SKM-1 (cell line): ENCODE data around the gene TNFAIP8L1.

Experiments
- DNase-seq: peaks from one replicate; lab custom pipeline; 2025; ENCODE audit not compliant: unreplicated experiment; lab: John Stamatoyannopoulos, UW

TNFAIP8L1 gene

GRCh38 chr19:4699826-4700692 lies 60.7 kb downstream of the TNFAIP8L1 start:
- no peak for DNase-seq

DNA sequence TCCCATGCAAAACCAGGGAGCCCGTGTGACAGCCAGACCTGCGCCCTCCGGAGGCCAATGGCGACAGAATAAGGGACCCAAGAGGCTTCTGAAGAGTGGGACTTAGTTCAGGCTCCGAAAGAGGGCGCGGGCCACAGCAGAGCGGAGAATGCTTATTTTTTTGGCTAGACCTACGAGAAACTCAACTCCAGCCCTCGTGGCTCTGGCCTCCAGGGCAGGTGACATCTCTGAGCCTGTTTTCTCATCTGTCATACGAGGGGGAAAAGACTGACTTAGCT lies 61.3 kb downstream of the TNFAIP8L1 start:
- DNase-seq = no peak

DNA sequence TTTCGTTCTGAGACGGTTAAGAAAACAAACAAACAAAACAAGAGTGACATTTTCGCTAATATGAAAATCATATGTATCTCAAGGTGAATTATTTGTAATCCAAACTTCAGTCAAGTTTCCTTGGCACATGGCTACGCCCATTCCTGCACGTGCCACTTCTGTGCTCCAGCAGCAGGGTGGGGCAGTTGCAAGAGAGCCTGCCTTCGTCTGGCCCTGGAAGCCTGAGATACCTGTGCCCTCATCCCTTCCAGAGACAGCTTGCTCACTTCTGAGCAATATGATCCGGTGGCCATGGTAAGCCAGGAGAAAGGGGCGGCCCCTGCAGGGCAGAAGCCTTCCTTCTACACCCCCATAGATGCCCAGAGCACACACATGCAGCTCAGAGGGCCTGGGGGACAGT lies 62.2 kb downstream of the TNFAIP8L1 start:
- no peak for DNase-seq

- DNase-seq = no peak
Measured at GRCh38 chr19:4702764-4703163, 63.4 kb downstream of the TNFAIP8L1 start.

DNA sequence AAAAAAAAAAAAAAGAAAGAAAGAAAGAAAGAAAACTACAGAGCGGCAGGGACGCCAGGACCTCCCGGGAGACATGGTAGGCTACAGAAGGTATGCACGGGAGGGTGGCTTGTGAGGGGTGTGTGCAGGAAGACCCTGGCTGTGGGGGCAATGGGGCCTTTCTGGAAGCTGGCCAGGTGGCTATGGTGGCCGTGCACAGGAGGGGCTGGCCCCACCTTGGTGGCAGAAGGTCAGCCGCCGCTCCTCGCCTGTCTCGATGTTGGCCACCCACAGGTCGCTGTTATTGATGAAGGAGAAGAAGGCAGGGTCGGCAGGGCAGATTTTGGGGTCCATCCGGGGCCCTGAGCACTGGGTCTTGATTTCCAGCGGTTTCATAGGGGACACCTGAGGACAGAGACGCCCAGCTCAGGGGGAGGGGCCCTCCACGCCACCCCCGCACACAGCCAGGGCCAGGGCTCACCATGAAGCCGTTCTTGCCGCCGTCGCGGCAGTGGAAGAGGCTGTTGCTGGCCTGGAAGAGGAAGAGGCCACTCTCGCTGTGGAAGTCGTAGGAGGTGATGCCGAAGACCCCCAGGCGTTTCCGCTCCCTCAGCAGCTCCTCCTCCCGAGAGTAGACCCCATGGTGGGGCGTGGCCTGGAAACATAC lies 64.5 kb downstream of the TNFAIP8L1 start:
- no peak for DNase-seq

- DNase-seq = no peak
Measured at GRCh38 chr19:4704317-4704673, 65.0 kb downstream of the TNFAIP8L1 start.
